NCI-H2171 treated with DMSO at 0.1 percent for 48 hours (cell line): ENCODE results near the gene ANKS1A.

Source experiments
- DNase-seq: peaks from one replicate; lab custom pipeline; 2025; lab: John Stamatoyannopoulos, UW

Gene ANKS1A

GRCh38 chr6:35068206-35068605 is 179.2 kb downstream of the ANKS1A start:
- DNase-seq, result no peak

GRCh38 chr6:35068644-35069043 is 179.6 kb downstream of the ANKS1A start:
- DNase-seq, result no peak

GRCh38 chr6:35069262-35069661 is 180.2 kb downstream of the ANKS1A start:
- DNase-seq, result no peak

- no peak for DNase-seq
Observed at GRCh38 chr6:35070111-35070510, 181.1 kb downstream of the ANKS1A start.

DNA sequence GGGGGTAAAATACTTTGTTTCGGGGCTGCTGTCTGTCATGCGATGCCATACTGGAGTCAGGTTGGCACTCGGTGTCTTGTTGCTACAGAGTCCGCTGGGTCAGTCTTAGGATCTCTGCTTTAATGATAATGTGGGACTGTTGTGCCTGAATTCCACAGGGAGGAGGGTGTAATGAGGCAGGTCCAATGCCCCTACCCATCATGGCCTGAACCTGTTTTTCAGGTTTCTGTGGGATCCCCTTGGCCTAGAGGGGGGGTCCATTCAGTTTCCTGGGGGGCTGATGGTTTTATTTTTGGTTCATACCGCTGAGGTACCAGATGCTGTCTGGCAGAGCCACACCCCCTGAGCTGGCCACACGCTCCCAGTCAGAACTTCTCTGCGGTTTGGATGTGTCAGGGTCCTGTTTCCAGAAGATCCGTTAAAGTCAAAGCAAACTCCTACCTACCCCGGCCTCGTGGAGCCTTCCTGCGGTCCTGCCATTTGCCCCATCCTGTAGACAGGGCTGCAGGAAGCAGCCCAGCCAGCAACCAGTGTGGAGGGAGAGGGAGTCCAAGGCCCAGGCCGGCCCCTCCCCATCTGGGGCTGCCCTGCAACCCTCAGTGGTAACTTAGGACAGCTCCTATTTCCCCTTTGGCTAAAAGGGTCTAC is 182.4 kb downstream of the ANKS1A start:
- no peak for DNase-seq

DNA sequence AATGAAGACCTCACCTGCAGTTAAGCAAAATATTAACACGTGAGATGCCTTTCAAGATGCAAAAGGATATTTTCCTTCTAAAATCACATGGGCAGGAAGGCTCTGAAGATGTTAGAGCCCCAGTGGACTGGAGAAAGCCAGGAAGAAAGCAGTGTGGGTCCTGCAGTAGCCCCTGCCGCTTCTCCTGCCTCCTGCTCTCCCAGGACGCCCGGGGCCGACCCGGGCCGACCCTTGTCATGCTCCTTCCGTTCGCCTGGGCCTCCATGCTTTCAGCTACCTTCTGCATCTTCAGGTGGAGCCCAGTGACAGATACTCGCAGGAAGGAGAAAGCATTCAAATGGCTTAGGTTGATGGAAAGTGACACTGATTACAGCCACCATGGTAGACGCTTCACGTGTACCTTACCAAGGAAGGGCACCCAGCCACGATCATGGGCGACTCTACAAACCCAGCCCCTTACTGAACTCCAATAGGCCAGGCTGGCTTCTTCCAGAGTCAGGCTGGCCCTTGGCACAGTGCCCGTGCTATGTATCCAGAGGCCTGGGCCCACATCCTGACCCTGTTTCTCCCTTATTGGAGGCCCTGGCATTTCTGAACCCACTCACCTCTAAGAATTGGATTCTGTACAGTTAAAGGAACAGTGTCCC is 183.1 kb downstream of the ANKS1A start:
- DNase-seq, result no peak

DNA sequence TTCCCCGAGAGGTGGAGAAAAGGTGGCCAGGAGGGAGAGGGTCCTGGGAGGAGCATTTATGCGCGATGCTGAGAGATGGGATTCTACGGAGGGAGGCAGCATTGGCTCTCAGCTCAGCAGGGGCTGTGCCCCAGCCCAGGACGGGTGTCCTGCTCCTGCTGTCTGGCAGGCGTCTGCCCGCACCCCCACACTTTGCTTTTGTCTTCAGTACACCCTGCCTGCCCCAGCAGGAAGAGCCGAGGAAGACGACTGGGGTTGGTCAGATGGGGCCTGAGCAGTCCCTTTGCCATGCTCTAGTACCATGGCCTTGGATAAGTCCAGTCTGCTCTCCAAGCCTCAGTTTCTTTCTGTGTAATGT is 183.6 kb downstream of the ANKS1A start:
- DNase-seq, result no peak

DNA sequence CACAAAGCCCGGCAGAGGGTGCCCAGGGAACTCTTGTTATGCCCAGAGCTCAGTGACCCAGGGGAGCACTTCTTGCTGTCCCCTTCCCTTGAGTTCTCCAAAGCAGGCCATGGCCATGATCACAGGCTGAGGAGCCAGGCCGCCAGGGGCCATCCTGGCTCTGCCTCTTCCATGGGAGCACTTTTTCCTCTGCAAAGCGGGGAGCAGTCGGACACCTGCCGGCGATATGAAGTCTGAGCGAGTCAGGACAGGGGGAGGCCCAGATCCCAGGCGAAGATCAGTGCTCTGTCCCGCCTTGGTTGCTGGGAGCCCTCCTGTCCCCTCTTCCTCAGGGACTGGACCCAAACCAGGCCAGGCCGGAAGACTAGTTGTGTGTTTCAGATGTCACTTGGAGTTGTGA is 184.2 kb downstream of the ANKS1A start:
- DNase-seq, result no peak

DNA sequence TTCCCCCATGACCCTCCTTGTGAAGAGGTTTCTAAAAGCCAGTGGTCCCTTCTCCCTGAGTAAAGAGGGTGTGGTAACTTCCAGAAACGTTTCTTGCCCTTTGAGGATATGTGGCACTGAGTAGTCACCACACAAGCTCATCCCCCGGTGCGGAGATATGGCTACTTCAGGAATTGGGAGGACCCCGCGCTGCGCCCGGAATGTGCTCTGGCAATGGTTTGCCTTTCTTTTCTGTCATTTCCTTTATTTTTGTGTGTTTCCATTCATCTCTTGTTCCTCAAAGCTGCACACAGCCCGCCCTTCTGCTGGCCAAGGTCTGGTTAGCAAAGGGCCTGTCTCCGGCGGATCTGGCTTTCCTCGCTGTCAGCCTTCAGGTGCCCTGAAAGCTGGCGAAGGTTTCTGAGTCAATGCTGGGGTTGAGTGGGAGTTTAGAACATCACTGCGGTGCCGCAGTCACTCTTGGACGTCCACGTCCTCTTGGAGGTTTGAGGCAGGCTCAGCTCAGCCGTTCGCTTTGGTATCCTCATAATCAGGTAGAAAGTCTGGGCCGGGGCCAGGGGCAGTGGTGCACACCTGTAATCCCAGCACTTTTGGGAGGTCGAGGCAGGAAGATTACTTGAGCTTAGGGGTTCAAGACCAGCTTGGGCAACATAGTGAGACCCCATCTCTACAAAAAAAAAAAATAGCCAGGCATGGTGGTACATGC is 184.9 kb downstream of the ANKS1A start:
- no peak for DNase-seq

DNA sequence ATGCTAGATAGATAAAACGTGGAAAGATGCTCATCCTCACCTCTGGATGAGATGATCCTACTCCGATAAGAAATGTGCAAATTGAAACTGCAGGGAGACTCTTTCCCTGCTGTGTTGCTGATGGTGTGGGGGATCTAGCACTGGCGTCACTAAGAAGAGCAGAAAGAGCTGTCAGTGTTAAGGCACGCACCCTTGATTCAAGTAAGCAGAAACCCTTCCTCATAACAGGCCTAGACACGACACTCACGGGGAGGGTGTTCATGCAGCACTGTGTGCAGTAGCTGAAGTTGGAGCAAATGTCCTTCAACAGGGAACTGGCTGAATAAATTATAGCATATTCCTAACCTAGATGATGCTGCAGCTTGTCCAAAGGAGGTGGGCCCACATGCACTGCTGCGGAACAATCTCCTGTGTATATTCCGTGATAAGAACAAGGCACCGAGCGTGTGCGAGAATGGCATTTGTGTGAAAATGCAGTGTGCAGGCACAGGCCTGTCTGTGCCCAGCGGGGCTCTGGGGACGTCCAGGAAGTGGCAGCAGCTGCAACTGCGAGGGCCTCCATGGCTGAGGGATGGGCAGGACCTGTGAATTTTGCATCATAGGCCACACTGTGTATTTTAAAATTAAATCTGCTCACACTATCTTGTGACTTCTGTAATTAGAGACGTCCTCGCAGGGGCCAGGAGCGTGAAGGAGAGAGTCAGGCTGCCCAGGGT is 188.1 kb downstream of the ANKS1A start:
- DNase-seq, result peak; percentile 45

DNA sequence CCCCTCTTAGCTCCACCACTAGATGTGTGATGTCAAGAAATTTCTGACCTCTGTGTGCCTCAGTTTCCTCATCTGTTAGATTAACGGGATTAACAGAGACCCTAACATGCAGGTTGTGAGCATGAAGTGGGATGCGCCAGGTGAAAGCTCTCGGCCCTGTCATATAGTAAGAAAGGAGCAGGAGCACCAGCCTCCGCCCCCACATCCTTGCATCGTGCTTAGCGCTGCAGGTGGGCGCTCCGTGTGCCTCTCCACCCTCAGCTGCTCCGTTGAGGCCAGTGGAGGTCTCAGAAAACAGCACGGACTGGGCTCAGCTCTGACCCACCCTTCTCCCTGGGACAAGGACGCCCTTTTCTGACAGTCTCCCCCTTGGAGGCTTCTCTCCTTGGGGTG is 188.7 kb downstream of the ANKS1A start:
- DNase-seq, result no peak

DNA sequence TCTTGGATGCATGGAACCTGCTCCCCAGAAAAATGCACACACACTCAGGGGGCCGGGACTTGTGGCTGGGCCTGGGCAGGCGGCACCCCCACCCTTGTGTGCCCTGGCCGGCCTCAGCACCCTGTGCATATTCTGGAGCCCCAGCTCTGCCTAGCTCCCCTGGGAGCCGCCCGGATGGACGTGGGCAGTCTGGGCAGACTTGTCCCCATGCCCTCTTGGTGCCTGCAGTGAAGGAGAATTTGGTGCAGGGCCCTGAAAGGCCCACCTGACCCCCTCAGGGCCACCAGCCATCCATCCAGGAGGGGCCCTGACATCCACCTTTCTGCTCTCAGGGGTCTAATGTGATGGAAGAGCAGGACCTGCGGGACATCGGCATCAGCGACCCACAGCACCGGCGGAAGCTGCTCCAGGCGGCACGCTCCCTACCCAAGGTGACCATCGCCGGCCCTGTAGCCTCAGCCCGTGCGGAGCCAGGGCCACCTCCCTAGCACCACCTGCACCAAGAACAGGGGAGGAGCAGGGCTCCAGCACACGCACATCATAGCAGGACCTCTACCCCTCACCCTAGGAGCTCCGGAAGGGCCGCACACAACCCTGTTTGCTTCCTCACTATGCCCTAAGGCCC is 189.3 kb downstream of the ANKS1A start:
- no peak for DNase-seq

GRCh38 chr6:35078896-35079295 is 189.8 kb downstream of the ANKS1A start:
- DNase-seq, result no peak

DNA sequence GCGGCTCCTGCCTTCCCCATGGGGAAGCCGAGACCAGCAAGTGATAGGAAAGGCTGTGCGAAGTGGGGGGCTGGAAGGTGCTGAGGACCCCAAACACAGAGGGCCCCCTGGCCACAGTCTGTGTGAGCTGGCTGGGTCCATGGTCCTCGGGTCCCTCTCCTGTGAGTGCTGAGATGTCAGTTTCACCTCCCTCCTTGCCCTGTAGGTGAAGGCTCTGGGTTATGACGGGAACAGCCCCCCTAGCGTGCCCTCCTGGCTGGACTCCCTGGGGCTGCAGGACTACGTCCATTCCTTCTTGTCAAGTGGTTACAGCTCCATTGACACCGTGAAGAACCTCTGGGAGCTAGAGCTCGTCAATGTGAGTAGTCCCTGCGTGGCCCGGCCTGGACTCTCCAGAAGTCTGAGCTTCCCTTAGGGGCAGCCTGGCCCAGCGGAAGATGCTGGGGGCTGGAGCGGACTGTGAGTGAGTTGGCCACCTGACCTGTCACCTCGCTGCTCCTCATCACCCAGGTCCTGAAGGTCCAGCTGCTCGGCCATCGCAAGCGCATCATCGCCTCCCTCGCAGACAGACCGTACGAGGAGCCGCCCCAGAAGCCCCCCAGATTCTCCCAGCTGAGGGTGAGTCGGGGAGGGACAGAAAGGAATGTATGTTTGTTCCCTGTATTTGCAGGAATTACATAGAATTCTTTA is 190.4 kb downstream of the ANKS1A start:
- DNase-seq, result no peak

- no peak for DNase-seq
Observed at GRCh38 chr6:35080016-35080680, 191.1 kb downstream of the ANKS1A start.

DNA sequence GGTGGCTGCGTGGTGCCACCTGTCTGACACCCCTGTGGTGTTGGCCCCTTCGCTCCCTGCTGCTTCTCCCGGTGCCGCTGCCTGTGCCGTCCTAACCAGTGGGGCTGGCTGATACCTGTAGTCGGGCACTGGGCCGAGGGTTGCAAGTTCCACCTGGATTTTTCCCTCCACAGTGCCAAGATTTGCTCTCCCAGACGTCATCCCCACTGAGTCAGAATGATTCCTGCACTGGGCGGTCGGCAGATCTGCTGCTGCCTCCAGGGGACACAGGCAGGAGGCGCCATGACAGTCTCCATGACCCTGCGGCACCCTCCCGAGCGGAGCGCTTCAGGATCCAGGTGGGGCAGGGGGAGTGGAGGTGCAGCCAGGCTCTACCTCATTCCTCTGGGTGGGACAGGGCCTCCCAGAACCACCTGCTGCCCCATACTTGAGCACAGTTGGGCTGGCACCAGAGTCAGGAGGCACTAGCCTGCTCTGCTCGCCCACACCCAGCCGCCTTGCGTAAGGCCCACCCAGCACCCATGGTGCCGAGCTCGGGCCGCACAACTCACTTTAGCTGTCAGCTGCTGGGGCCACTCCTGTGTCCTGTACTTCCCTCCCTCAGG is 191.9 kb downstream of the ANKS1A start:
- no peak for DNase-seq

DNA sequence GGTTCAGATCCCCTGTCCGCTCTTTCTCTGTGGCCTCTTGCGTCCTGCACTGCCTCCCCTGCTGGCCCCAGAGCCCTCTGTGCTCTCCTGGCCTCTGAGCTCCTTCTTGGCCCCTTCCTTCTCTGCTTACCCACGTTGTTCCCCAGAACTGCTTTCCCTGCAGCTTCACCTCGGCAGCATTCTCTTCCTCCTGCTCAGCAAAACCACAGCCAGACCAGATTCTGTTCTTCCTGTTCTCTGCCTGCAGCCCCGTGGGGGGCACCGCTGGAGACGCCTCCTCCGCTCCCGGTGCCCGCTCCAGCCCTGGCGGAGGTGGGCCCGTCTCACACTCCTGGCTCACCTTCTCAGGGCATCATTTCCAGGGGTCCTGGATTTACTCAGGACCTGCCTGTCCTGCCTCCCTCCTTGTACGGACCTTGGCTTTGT is 192.4 kb downstream of the ANKS1A start:
- no peak for DNase-seq

DNA sequence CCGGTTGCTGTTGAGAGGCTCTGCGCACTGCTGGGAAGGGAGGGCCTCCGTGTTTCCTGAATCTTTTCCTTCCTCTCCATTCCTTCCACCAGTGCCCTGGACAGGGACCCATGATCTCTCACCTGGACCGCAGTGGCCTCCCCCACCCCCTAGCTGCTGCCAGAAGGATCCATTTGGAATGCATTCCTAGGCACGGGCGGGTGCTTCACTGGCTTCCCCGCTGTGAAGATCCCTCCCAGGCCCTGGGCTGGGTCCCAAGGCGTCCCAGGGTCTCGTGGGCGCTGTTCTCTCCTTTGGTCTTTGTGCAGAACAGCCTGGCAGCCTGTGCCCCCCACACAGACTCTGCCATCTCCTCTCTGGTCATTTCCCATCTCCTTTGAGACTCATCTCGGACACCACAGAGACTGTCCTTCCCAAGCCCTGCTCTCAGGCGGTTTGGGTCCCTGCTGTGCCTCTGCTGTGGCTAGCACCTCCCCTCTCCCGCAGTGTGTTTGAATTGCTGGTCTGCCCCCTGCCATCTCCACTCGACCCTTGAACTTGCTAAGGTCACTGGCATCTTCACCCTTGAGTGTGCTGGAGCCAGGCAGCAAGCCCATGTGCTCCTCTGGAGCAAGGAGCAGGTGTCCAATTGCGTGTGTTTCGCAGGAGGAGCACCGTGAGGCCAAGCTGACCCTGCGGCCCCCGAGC is 193.1 kb downstream of the ANKS1A start:
- no peak for DNase-seq

GRCh38 chr6:35082733-35083403 is 193.8 kb downstream of the ANKS1A start:
- DNase-seq, result no peak

DNA sequence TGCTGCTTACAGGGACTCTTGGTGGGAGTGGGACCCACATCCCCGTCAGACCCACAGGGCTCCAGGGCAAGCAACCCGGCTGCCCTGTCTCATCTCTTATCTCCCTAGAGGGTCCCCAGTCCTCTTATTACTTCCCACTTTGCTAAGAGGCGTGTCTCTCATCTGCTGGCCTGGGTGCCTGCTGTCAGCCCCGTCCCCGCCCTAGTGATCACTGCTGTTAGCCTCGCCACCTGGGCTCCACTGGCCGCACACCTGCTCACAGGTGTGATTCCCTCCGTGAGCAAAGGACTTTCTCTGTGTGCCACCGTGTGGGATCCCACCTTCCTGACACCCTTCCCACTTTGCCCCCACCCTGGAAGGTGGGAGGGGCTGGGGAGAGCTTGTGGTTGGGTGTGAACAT is 194.5 kb downstream of the ANKS1A start:
- no peak for DNase-seq
